LHCN-M2 (cell line): Measurements from ENCODE around the gene KCNK7. TPM values are rescaled to one million over a fixed set of nuclear protein-coding genes. Genes with fewer than 3 reads are reported as not detected.

Experiments used
- DNase-seq: peaks from one replicate; pipeline ENCODE4 v3.0.0-alpha.2; 2012; ENCODE audit warnings: low read depth
- total RNA-seq: library from RNA; depleted of rRNA; stranded (reverse); fragments of >200 nt; gene quantifications from 2 replicates; pipeline ENCODE4 v1.2.3, GENCODE V29; 2014

The KCNK7 gene
- total RNA-seq, 1 experiment from 2014 or later = 0.11 TPM

DNA sequence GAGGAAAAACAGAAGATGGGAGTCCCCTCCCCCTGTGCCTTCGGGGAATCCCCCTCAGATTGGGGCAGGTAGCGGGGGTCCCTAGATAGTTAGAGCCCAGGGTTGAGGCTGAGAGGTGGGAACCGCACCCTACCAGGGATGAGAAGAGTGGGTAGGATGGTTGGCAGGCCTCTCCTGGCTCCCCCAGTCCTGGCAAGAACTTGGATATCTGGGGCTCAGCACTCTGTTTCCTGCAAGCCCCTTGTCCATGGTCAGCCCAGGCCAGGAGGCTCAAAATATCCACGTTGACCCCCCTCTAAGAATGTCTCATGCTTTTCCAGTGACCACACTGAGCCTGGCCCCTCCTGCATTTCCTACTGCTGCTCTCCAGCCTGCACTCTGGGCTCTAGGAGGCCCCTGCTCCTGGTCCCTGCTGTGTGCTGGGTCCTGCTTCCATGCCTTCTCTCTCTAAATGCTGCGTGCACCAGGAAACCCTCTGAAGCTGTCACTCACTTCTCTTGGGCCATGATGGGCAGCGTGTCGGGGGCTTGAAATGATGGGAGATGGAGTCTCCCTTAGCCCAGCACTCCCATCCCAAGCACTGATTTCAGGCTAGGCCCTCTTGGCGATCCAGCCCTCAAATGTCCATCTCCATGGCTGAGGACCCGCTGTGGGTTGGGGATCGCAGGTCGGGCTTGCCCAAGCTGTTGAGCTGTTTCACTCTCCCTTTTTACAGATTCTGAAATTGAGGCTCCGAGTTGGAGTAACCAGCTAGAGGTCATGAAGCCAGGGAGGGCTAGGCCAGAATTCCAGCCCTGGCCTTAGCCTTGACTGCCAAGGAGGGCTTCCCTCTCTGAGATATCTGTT, 16.4 kb upstream of the KCNK7 start:
- no peak for DNase-seq

DNA sequence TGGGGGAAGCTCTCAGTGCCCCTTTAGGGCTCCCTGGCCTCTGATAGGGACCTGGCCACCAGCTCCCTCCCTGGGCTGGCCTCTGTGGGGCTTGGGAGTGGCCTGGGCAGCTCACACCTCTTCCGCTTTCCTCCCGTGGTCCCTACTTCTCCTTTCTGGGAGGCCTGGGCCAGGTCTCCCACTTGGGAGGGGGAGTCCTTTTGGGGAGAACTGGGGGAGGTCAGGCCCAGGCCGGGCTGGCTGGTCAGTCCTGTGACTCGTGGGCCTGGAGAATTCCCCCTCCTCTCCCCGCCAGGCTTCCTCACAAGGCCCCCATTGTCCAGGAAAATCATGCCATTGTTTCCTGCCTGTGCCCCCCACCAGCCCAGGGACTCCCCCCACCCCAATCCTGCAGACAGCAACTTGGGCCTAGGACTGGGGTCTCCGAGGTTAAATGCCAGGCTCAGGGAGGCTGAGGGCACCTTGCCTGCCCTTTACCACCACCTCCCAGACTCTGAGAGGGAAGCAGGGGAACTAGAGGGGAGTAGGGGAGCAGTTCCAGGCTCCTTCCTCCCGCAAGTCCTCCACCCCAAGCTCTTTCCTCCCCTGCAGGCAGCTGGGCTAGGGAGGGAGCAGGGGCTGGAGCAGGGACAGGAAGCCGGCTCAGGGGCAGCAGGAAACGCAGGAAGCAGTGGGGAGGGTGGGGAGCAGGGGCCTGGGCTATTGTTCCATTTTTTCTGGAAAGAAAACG, 15.6 kb upstream of the KCNK7 start:
- DNase-seq = no peak

GRCh38 chr11:65610404-65610803, 14.8 kb upstream of the KCNK7 start:
- DNase-seq = no peak

- DNase-seq = no peak
Measured at GRCh38 chr11:65609665-65610064, 14.1 kb upstream of the KCNK7 start.

DNA sequence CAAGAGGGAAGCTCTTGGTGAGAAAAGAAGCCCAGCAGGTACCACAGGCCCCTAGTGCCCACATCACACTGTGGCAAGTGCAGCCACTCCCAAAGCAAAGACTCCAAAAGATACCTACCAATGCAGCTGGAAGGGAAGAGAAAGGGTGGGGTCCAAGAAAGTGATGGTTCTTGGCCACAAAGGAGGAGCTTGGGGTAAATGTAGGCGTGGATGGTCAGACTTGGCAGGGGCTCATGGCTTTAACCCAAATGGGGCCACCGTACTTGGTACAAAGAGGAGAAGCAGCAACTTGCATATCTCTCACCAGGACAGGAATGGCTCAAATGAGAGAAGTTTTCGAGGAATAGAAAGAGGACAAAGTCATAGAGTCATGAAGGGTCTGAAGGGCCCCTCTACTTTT, 13.6 kb upstream of the KCNK7 start:
- DNase-seq = no peak

- no peak for DNase-seq
Measured at GRCh38 chr11:65607614-65608426, 12.2 kb upstream of the KCNK7 start.

DNA sequence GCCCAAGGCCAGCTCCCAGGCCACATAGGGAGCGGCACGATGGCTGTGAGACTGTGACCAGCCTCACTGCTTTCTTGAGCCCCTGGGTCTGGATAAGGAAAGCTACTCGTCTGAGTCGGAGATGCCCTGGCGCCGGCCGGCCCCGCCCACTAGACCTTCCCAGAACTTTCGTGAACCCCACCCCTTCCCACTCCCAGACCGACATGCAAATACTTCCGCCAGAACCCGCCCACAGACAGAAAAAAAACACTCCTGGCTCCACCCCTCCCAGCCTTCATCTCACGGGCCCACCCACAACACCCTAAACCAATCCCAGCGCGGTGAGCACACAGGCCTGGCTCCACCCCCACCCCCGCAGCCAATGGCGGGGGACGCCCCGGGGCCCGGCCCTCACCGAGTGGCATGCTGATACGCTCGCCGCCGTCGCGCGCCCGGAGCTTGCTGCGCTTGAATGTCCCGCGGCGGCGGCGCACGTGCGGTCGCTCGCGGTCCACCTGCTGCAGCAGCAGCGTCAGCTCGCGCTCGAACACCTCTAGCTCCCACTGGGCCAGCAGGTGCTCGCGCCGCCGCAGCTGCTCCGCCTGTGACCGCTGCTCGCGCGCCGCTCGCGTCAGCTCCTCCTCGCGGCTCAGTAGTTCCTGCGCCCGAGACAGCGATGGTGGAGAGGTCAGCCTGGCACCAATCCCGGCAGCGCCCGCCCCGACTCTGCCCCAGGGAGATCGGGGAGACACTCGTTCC, 11.4 kb upstream of the KCNK7 start:
- peak; percentile 37 for DNase-seq

GRCh38 chr11:65604258-65604657, 8.7 kb upstream of the KCNK7 start:
- DNase-seq = no peak

DNA sequence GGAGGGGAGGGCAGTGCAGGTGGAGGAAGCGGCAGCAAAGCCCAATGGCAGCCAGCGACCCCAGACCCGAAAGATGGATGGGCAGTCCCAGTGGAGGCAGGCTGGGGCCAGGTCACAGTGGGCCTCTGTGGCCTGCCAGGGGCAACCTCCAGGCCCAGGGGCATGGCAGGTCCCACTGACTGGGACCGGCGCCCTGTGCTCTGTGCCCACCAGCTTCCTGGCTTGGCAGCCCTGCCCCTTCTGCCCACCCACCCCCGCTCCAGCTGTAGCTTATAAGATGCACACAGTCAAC, 4.3 kb upstream of the KCNK7 start:
- no peak for DNase-seq

GRCh38 chr11:65599216-65599954, 3.8 kb upstream of the KCNK7 start:
- no peak for DNase-seq

DNA sequence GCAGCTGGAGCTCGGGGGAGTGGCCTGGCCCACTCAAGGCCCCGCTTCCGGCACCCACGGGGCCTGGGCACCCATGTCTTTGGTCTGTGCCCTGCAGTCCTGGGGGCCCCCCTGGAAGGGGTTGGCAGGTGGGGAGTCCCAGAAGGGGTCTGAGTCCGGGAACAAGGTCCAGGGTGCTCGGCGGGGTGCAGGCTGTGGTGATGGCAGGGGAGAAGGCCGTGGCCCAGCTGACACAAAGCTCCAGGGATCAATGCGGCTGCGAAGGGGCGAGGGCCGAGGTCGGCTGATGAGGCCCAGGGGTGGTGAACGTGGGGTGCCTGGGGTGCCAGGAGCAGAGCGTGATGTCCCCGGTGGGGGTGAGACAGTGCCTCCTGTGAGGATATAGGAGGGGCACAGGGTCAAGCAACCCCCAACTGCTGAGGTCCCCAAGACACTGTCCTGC, 2.7 kb upstream of the KCNK7 start:
- DNase-seq = no peak

GRCh38 chr11:65596520-65596919, 920 bp upstream of the KCNK7 start:
- no peak for DNase-seq

DNA sequence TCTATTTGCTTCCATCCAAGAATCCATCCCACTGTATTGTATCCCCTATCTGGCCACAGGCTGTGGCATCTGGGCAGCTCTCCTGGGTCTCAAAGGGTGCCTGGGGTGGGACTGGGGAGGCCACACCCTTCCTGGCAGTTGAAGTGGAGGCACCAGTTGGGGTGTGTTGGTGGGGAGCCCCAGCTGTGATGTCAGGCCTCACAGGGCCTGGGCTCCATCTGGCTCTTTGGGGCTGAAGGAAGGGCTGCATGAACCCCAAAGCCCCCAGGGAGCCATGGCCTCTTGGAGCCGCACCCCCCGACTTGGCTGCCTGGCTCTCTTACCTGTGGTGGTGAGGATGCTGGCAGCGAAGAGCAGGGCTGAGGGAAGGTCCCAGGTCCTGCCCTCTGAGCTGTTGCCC, 469 bp downstream of the KCNK7 start:
- DNase-seq = no peak

- no peak for DNase-seq
Measured at GRCh38 chr11:65593518-65594414, 1.8 kb downstream of the KCNK7 start.

- no peak for DNase-seq
Measured at GRCh38 chr11:65592858-65593517, 2.6 kb downstream of the KCNK7 start.

DNA sequence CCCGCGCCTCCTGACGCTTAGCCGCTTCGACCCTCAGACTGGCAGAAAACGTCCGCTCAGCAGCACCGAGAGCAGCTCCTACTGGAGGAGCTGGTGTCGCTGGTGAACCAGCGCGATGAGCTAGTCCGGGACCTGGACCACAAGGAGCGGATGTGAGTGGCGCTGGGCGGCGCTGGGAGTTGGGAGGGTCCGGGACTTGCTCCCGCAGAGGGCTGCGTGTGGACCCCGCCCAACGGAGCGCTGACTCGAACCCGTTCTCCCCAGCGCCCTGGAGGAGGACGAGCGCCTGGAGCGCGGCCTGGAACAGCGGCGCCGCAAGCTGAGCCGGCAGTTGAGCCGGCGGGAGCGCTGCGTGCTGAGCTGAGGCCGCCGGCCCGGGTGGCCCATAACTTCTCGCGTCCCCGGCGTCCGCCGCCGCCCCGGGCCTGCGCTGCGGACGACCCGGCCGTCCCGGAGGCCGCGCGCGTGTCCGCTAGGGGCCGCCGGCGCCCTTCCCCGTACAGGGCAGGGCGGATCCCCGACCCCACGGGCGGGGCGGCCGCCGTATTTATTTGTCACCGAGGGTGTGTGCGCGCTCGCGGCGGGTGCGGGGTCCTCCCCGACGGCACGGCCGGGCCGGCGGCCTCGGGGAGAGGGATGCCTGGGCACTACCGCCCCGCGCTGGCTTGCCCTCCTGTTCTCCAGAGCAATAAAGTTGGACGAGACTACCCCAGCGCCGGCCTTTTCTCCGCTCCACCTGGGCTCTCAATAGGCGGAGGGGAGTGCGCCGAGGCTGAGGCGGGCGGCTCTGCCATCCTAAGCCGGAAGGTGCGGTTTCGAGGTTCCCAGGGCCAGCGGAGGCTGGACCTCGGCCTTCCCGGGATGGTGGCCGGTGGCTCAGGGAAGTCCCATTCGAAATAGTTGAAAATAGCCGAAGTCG, 3.4 kb downstream of the KCNK7 start:
- no peak for DNase-seq

DNA sequence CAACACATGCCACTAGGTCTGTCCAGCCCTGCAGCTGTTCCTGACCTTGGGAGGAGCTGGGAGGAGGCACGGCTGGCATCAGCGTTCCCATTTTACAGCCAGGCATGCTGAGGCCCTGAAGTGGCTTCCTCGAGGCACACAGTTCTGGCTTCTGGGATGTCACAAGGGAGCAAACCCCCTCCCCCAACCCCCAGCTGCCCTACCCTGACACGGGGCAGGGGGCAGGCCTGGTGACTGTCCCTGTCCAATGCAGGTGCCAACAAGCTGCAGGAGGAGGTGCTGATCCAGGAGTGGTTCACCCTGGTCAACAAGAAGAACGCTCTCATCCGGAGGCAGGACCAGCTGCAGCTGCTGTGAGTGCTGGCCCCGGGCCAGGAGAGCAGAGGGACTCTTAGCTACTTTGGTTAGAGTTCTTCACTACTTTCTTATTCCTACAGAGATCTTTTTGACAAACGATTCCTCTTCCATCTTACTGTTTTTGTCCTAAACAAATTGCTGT, 5.3 kb downstream of the KCNK7 start:
- peak; percentile 87 for DNase-seq
